ENCODE data around the gene XXYLT1.
"Not testable (repeated sequence)": the region's sequence is repeated elsewhere in the genome, so short reads cannot be mapped to it uniquely, and the experiment has no call there.

Gene XXYLT1

GRCh38 chr3:195224156-195224979 lies 46.6 kb downstream of the XXYLT1 start:
- POLR2A ChIA-PET: no interaction called here
- no peak for DNase-seq (ENCODE audit: extremely low spot score)
- CTCF ChIA-PET: interaction anchor here (1.0 to 3.2 kb wide), 4 partner anchors 21 to 47 kb away, joined by 3 to 9 read pairs (median 4); partner anchors contain the start of gene XXYLT1
- TF ChIP-seq, protein P1, sequence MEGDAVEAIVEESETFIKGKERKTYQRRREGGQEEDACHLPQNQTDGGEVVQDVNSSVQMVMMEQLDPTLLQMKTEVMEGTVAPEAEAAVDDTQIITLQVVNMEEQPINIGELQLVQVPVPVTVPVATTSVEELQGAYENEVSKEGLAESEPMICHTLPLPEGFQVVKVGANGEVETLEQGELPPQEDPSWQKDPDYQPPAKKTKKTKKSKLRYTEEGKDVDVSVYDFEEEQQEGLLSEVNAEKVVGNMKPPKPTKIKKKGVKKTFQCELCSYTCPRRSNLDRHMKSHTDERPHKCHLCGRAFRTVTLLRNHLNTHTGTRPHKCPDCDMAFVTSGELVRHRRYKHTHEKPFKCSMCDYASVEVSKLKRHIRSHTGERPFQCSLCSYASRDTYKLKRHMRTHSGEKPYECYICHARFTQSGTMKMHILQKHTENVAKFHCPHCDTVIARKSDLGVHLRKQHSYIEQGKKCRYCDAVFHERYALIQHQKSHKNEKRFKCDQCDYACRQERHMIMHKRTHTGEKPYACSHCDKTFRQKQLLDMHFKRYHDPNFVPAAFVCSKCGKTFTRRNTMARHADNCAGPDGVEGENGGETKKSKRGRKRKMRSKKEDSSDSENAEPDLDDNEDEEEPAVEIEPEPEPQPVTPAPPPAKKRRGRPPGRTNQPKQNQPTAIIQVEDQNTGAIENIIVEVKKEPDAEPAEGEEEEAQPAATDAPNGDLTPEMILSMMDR (IDR thresholded peaks at IDR 0.05; ENCODE audit: control extremely low read depth, extremely low read depth, low read depth, missing control alignments): no peak

GRCh38 chr3:195221876-195222617 lies 48.9 kb downstream of the XXYLT1 start:
- DNase-seq (ENCODE audit: extremely low spot score): no peak
- ChIA-PET CTCF (interaction anchor here (1.1 to 1.3 kb wide), 5 partner anchors 11 to 539 kb away, joined by 3 to 4 read pairs (median 3); no protein-coding TSS in a partner anchor), POLR2A (no interaction called here)
- TF ChIP-seq, protein P1 (IDR thresholded peaks at IDR 0.05; ENCODE audit: control extremely low read depth, extremely low read depth, low read depth, missing control alignments): no peak

- ChIA-PET POLR2A (no interaction called here), CTCF (interaction anchor here (0.8 to 1.3 kb wide), 4 partner anchors 10 to 114 kb away, joined by 3 to 4 read pairs (median 3); no protein-coding TSS in a partner anchor)
- DNase-seq (ENCODE audit: extremely low spot score): no peak
- TF ChIP-seq, protein P1 (IDR thresholded peaks at IDR 0.05; ENCODE audit: control extremely low read depth, extremely low read depth, low read depth, missing control alignments): no peak
These were observed 49.7 kb downstream of the XXYLT1 start for GRCh38 chr3:195221015-195221853.

- DNase-seq (ENCODE audit: extremely low spot score): no peak
- POLR2A ChIA-PET: no interaction called here
- TF ChIP-seq, protein P1 (IDR thresholded peaks at IDR 0.05; ENCODE audit: control extremely low read depth, extremely low read depth, low read depth, missing control alignments): no peak
- CTCF ChIA-PET: interaction anchor here (0.6 kb wide), 1 partner anchor 526 kb away, joined by 3 read pairs; no protein-coding TSS in a partner anchor
These were observed 51.4 kb downstream of the XXYLT1 start for GRCh38 chr3:195219351-195220230.

DNA sequence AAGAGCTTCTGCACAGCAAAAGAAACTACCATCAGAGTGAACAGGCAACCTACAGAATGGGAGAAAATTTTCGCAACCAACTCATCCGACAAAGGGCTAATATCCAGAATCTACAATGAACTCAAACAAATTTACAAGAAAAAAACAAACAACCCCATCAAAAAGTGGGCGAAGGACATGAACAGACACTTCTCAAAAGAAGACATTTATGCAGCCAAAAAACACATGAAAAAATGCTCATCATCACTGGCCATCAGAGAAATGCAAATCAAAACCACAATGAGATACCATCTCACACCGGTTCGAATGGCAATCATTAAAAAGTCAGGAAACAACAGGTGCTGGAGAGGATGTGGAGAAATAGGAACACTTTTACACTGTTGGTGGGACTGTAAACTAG lies 52.6 kb downstream of the XXYLT1 start:
- POLR2A ChIA-PET; DNase-seq (ENCODE audit: extremely low spot score); CTCF ChIA-PET: not testable (repeated sequence)

GRCh38 chr3:195215576-195215975 lies 55.4 kb downstream of the XXYLT1 start:
- CTCF ChIA-PET; DNase-seq (ENCODE audit: extremely low spot score); POLR2A ChIA-PET: not testable (repeated sequence)

All from GM10248 (cell line).